ENCODE measurements around the gene KCNJ6.

Gene KCNJ6

DNA sequence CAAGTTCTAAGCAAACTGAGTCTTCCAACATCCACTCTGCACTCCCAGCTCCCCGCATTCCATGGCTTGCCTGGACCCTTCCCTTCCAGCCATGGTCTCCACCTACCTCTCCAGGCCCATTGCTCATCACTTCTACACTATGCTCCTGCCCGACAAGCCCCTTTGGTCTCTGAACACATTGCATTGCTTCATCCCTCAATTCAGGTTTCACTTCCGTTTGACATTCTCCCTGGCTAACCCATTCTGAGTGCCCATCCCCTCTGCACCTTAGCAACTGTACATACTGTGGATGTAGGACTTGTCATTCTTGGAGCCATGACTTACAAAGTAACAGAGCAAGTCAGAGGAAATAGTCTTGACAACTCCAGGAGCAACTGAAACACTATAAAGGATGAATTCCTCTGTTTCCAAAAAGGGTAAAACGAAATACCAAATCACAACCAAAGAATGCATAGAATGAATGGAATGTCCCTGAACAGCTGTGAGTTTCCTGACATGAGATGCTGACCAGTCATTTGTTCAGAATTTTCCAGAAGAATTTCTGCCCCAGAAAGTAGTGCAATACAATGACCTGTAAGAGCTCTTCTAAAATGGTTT is 66.7 kb downstream of the KCNJ6 start:
- TF ChIP-seq, protein P1, sequence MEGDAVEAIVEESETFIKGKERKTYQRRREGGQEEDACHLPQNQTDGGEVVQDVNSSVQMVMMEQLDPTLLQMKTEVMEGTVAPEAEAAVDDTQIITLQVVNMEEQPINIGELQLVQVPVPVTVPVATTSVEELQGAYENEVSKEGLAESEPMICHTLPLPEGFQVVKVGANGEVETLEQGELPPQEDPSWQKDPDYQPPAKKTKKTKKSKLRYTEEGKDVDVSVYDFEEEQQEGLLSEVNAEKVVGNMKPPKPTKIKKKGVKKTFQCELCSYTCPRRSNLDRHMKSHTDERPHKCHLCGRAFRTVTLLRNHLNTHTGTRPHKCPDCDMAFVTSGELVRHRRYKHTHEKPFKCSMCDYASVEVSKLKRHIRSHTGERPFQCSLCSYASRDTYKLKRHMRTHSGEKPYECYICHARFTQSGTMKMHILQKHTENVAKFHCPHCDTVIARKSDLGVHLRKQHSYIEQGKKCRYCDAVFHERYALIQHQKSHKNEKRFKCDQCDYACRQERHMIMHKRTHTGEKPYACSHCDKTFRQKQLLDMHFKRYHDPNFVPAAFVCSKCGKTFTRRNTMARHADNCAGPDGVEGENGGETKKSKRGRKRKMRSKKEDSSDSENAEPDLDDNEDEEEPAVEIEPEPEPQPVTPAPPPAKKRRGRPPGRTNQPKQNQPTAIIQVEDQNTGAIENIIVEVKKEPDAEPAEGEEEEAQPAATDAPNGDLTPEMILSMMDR (IDR thresholded peaks at IDR 0.05; ENCODE audit: control insufficient read depth, insufficient read depth, low read depth, low read length, missing control alignments): no peak
- no peak overlapping the region for H3K4me3 ChIP-seq (ENCODE audit: control insufficient read depth, low read depth, low read length)
- DNase-seq (ENCODE audit: low read depth): peak; percentile 55

DNA sequence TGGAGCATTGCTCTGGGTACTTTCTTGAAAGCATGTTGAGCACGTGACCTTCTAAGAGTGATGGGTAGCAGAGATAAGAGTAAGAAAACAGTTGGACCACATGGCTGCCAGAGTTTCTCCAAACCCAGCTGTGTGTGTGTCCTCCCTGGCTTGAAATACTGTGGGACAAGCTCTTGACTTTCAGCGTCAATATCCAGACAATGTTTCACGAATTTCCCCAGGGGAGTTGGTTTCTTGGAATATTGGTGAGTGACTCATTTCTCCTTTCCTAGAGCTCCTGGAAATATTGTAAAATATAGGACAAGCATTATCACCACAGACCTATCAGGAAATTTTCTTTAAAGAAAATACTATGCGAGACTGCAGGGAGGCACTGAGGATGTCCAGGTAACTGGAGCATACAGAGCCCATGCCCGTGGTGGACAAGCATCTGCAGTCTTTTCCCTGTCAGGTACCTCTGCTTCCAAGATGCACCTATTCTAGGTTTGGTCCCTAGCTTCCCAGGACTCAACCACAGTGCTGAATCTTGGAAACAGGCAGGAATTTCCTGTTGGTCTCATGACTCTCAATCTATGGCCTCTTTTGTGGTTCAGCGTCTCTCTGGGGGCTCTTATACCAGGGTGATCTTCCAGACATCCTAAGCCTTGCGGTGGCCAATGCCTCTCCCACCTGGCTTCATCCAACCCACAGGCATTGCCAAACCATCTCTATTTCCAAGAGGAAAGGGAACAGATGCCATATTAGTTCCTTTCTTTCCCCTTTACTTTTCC is 67.4 kb downstream of the KCNJ6 start:
- no peak overlapping the region for H3K4me3 ChIP-seq (ENCODE audit: control insufficient read depth, low read depth, low read length)
- no peak for DNase-seq (ENCODE audit: low read depth)
- TF ChIP-seq, protein P1 (IDR thresholded peaks at IDR 0.05; ENCODE audit: control insufficient read depth, insufficient read depth, low read depth, low read length, missing control alignments): no peak

DNA sequence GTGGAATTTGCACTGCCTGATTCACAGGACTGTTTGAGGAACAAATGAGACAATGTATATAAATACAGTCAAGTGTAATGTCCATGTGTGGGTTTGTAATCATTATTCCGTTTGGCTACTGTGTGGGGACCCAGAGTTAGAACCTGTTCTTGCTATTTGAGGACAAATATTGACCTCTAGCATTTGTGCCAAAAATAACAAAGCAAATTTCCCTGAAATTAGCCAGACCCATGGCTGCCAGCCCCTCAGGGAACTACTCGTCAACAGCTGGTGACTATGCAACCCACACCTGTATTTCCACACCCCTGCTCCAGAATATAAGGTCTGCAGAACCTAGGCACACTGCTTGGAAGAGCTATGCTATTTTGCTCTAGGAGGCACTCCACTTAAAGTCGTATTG is 70.7 kb downstream of the KCNJ6 start:
- TF ChIP-seq, protein P1 (IDR thresholded peaks at IDR 0.05; ENCODE audit: control insufficient read depth, insufficient read depth, low read depth, low read length, missing control alignments): no peak
- H3K4me3 ChIP-seq (ENCODE audit: control insufficient read depth, low read depth, low read length): no peak overlapping the region

DNA sequence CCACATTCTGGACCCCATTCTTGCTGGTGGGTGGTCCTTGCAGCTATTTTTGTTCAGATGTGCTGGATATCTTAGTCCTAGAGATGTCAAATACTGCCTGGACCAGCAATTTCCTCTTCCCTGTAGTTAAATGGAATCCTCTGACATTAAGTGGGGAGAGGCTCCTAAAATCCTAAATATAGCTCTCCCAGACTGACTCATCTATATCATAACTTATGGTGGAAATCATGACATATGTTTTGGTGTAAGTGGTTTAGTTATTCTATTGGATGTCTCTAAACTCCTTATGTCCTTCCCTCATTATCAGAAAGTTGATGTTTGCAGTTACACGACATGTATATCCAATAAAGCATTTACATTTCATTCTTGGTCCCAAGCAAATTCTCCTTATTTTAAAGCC is 73.1 kb downstream of the KCNJ6 start:
- no peak overlapping the region for H3K4me3 ChIP-seq (ENCODE audit: control insufficient read depth, low read depth, low read length)
- DNase-seq (ENCODE audit: low read depth): no peak
- TF ChIP-seq, protein P1 (IDR thresholded peaks at IDR 0.05; ENCODE audit: control insufficient read depth, insufficient read depth, low read depth, low read length, missing control alignments): no peak

More for the DNA sequence above, 70.7 kb downstream of the KCNJ6 start:
- DNase-seq (ENCODE audit: low read depth): no peak

DNA sequence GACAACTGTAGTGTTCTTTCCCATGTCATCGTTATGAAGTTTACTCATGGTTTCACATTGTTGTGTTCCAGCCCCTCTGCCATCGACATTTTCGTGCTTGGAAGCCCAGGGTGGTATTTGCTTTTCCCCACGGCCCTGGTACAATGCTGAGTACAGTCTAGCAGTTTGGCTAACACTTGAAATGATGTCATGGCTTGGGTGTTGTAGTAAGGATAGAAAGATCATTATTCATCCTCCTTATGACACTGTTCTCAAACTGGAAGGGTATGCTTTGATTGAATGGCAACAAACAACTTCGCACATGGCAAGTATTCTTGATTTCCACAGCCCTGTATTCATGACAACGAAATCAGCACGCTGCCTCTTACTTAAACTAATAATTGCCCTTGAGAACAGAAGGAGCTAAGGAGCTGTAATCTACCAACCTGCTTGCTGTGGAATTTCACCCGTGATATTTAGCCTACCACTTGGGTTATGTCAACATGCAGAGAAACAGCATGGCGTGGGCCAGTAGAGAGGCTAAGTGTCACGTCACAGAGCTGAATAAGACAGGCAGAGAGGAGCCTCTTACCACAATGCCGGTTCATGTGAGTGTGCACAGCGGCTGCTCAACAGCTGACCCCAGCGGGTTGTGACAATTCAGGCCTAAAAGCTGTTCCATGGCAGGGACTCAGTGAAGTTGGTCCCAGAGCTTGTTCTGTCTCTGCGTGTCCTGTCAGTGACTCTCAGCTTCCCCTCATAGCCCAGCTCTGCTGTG is 73.9 kb downstream of the KCNJ6 start:
- TF ChIP-seq, protein P1 (IDR thresholded peaks at IDR 0.05; ENCODE audit: control insufficient read depth, insufficient read depth, low read depth, low read length, missing control alignments): no peak
- H3K4me3 ChIP-seq (ENCODE audit: control insufficient read depth, low read depth, low read length): no peak overlapping the region
- DNase-seq (ENCODE audit: low read depth): no peak

DNA sequence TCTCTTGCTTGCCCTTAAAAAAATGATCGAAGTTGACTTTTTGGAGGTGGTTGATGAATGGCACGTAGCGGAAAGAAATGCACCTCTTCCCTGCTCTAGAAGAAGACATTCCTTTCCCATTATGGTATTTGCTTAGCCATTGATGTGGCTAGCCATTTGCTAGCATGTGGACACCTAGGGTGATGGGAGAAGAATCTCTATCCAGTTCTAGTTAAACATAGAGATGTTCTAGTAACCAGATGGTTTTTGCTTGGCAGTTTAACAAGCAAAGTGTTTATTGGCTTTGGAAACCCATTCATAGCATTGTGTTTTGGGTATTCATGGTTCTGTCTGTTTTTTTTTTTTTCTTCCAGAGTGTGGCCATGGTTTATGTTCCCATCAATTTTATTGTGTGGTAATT is 78.9 kb downstream of the KCNJ6 start:
- TF ChIP-seq, protein P1 (IDR thresholded peaks at IDR 0.05; ENCODE audit: control insufficient read depth, insufficient read depth, low read depth, low read length, missing control alignments): no peak
- no peak for DNase-seq (ENCODE audit: low read depth)
- no peak overlapping the region for H3K4me3 ChIP-seq (ENCODE audit: control insufficient read depth, low read depth, low read length)

Measured in AG09309 (cell line).